SK-N-DZ (cell line): ENCODE data around the gene SERPINB8.

Experiments used
- DNase-seq: peaks from one replicate; pipeline ENCODE4 v3.0.0-alpha.2; 2015; ENCODE audit warnings: low spot score

The SERPINB8 gene

DNA sequence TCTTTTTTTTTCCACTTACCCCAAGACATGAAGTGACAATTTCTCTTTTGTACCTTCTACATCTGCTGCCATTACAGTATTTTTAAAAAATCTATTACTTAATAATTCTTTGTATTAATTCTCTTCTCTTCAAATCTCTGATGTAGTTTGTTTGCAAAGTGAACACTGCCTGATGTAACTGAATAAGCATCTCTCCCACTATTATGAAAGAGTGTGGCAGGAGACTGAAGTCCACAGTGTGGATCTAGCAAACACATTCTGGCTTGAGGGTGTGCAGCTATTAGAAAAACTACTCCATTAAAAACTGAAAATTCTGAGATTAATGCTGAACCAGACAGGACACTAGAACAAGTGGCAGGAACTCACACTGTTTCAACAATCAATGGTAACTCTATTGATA is 5.0 kb upstream of the SERPINB8 start:
- DNase-seq: no peak

- DNase-seq: no peak
Measured at GRCh38 chr18:63965716-63966330, 4.1 kb upstream of the SERPINB8 start.

GRCh38 chr18:63970809-63971205 is 926 bp downstream of the SERPINB8 start:
- DNase-seq: no peak

- no peak for DNase-seq
Measured at GRCh38 chr18:63971320-63972001, 1.6 kb downstream of the SERPINB8 start.

DNA sequence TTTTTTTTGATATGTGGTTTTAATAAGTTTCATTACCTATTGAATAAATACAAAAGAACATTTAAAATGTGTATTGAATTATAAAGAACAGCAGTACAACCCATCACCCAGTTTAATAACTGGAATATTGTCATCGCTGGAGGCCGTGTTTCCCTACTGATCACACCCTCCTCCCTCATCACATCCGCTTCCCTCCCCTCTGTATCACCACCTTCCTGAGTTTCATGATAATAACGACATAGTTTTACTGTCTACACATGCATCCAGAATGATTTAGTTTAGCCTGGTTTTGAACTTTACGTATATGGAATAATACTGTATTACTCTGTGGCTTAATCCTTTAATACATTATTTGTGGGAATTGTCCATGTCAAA is 2.1 kb downstream of the SERPINB8 start:
- DNase-seq: no peak

DNA sequence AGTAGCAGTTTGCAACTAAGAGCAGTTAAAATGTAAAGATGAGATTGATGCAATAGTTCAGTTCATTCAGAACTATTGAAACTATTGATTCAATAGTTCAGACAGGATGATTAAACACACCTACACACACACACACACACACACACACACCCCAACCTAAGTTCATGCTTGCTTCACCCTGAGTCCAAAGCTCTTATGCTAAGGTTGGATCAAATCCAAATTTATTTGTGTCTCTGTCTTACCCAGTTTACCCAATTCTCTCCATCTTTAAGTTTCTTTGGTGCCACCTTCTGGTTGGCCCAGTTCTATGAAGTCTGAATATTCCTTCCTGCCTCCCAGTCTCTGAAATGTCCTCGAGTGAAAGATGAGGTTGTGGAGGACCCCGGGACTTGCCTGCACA is 5.1 kb downstream of the SERPINB8 start:
- DNase-seq: no peak

- DNase-seq: no peak
Measured at GRCh38 chr18:63975628-63976027, 5.7 kb downstream of the SERPINB8 start.

DNA sequence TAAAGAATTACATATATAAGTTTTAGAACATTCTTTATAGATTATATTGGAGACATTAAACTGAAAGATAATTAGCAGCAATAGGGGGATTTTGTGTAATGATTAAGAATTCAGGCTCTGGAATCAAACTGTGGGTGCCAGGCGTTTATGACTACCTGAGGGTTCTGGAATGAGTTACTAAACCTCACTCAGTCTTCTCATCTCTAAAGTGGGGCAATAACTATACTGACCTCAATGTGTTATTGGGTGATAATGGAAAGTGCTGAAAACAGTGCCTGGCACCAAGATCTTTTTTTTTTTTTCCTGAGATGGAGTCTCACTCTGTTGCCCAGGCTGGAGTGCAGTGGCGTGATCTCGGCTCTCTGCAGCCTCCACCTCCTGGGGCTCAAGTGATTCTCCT is 7.2 kb downstream of the SERPINB8 start:
- no peak for DNase-seq

DNA sequence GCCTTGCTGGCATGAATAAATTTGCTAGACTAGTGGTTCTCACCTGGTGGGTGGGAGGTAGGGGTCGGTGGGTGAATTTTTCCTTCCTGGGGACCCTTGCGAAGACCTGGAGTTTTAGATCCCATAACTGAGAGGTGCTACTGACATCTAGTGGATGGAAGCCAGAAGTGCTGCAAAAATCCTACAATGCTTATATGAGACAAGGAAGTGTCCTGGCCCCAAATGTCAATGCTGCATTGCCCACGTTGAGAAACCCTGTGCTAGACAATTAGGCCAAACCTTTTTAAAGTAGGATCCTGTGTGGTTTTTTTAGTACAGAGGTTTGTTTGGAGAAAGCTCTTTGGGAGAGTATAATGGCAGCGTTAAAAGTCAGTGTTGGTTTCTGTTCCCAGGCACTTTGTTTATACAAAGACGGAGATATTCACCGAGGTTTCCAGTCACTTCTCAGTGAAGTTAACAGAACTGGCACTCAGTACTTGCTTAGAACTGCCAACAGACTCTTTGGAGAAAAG is 9.6 kb downstream of the SERPINB8 start:
- peak; percentile 45 for DNase-seq

GRCh38 chr18:63980027-63980426 is 10.1 kb downstream of the SERPINB8 start:
- DNase-seq: no peak

DNA sequence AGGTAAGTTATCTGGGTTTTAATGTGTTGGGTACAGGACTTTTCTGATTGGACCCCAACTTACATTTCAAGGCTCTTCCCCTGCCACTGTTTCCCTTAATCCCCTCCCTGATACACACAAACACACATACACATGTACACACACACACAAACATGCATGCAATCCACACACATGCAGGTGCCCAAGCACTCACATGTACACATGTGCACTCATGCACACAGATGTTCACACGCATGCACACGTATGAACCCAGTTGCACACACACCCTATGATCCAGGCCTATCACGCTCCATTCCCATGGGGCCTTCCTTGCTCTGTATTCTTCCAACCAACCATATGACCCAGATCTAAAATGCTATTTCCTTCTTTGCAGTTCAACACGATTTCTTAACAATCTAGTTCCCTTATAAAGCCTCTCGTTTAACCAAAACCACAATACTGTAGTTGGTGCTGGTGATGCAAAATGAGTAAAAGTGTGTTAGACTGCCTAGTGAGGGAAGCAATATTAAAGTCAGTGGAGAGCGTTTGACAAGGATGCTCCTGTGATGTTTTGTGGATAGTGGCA is 11.1 kb downstream of the SERPINB8 start:
- no peak for DNase-seq

DNA sequence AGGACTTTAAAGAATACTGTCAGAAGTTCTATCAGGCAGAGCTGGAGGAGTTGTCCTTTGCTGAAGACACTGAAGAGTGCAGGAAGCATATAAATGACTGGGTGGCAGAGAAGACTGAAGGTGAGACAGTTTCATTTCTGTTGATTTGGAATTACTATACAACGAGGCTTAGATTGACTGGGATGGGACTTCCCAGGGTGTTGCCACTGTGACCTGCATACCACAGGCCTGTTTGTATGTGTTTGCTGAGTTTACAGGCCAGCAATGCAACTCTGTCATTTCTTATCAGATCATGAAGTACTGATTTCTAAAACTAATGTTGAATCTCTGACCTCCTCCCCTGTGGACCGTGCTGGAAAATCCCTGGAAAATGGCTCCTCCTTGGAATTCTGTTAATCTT is 11.8 kb downstream of the SERPINB8 start:
- no peak for DNase-seq

GRCh38 chr18:63982361-63982760 is 12.5 kb downstream of the SERPINB8 start:
- DNase-seq: no peak

GRCh38 chr18:63986885-63987284 is 17.0 kb downstream of the SERPINB8 start:
- no peak for DNase-seq

DNA sequence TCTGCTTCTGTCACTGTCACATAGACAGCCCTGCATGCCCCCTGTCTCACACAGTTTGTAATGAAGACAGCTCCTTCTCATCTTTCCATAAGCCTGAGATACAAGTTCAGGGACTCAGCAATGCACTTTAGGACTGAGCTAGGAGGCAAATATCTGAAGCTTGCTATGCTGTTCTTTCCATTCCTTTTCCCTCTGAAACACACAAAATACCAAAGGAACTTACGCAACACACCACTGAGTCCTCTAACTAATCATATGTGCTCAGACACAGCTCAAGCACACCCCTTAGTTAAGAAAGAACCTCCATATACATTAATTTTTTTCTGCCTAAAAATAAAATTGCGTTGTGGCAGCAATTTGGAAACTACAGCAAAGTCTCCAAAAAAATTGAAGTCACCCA is 17.9 kb downstream of the SERPINB8 start:
- DNase-seq: no peak

- no peak for DNase-seq
Measured at GRCh38 chr18:63992751-63993150, 22.9 kb downstream of the SERPINB8 start.

DNA sequence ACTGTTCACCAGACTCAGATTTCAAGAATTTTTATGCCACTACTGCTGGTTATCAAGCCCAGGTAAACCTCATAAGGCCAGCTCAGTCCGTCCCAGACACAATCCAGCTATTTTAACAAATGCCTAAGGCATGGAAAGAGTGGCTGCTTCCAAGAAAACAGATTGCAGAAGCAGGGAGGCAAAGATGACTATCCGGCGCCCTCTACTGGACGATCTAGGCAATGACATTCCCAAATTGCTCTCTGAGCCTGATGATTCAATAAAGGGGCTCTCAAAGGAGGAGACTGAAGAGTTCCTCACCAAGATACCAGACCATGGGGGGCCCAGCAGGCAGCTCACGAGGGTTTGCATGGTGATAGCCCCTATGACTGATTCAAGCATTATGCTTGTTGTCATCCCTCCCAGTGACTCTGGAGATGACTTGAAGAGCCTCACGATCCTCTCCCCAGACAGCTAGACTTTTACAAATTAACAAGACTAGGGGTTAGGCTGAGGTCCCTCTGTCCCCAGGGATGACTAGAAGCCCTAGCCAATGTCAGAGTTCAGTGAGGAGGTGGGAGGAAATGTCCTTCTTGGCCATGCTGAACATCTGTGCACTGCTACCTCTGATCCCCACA is 25.0 kb downstream of the SERPINB8 start:
- peak; percentile 13 for DNase-seq

GRCh38 chr18:63997041-63997440 is 27.2 kb downstream of the SERPINB8 start:
- DNase-seq: no peak

DNA sequence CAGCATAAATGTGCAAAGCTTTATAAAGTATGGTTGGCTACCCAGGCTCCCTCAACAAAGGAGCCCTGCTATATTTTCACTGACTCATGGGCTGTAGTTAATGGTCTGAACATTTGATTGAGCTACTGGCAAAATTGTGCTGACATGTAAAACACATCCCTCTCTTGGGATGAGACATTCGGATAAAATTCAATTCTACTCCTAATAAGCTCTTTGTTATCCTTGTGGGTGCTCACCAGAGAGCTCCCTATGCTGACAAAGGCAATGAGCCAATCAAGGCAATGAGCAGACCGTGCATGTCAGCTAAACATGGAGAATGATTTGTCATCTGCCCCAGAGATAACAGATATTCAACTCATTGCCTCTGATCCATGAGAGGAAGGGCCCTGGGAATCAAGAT is 27.7 kb downstream of the SERPINB8 start:
- DNase-seq: no peak

DNA sequence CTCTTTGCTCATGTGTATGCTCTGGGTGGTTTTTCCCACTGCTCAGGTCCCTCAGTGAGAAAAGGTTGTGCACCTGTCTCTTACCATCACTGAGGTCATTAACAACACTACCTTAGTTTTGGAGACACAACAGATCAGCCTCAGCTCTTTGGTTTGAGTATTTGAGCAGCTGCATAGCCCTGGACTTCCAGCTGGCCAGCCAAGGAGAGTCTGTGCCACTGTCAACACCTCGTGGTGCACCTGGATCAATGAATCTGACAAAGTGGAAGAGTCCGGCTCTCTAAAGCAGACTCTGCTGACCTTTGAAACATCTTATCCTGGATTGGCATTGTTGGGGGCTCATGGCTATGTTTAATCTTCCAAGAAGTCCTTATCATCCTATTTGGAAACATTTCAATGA is 30.0 kb downstream of the SERPINB8 start:
- DNase-seq: no peak

DNA sequence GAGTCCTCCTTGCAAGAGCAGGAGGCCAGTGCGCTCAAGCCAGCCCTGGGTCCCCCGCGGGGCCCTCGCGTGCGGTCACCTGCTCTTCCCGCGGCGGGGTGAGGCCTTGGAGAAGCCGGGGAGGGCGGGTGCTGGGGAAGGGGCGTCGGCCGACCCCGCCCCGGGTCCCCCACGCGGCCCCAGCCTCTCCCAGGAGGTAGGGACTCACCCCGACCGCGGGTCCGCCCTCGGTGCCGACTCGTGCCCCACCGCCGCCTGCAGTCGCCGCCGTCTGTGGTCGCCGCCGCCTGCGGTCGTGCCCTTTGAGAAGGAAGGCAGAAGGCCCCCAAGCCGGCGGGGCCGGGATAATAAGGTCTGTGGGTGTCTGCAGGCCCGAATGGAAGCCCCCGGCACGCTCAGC is 32.7 kb downstream of the SERPINB8 start:
- DNase-seq: no peak

- no peak for DNase-seq
Measured at GRCh38 chr18:64009305-64009704, 39.4 kb downstream of the SERPINB8 start.

GRCh38 chr18:64011513-64011912 is 41.6 kb downstream of the SERPINB8 start:
- no peak for DNase-seq
